IMR-90 (cell line): Measurements from ENCODE around the gene ZNF217. TPM values are rescaled to one million over a fixed set of nuclear protein-coding genes. Genes with fewer than 3 reads are reported as not detected.

Source experiments
- ATAC-seq: fragments of 200-7000 bp; cut with Tn5 transposase; 2 replicates; pipeline ENCODE4 v1.9.1; 2020; ENCODE audit warnings: low read depth, mild to moderate bottlenecking, moderate library complexity
- BruUV-seq: library from RNA; stranded (reverse); fragments of 400-500 nt; replicated peaks from 2 replicates; lab custom pipeline; 2021; lab: Mats Ljungman, UMichigan
- CTCF ChIA-PET: fragments of 300-600 bp; formaldehyde crosslinking; extraction: SDS; loops from one replicate; lab custom pipeline; 2021; ENCODE audit warnings: antibody characterized with exemption; lab: Yijun Ruan, JAX
- POLR2A ChIA-PET: fragments of 300-600 bp; sonication (Branson Sonifier 250); formaldehyde crosslinking; loops from one replicate; lab custom pipeline; 2022; ENCODE audit warnings: antibody characterized with exemption; ENCODE audit not compliant: unreplicated experiment; lab: Charles Lee
- DNase-seq: peaks from one replicate; pipeline ENCODE4 v3.0.0; 2013
- H2AFZ ChIP-seq: replicated peaks from 2 replicates; pipeline ENCODE3; 2013; ENCODE audit warnings: low read length, mild to moderate bottlenecking; ENCODE audit not compliant: poor library complexity
- H2AK5ac ChIP-seq: 2 replicates; pipeline ENCODE4 v1.6.1; 2013; ENCODE audit warnings: low read depth, low read length, inconsistent platforms
- H2AK9ac ChIP-seq: replicated peaks from 2 replicates; pipeline ENCODE3; 2013; ENCODE audit warnings: mild to moderate bottlenecking, low read depth, low read length, moderate library complexity; ENCODE audit not compliant: poor library complexity
- H2BK120ac ChIP-seq: 2 replicates; pipeline ENCODE4 v1.6.1; 2013; ENCODE audit warnings: low read depth, low read length, inconsistent platforms
- H2BK15ac ChIP-seq: 3 replicates; pipeline ENCODE4 v1.6.1; 2013; ENCODE audit warnings: low read depth, low read length, inconsistent platforms
- H2BK20ac ChIP-seq: 2 replicates; pipeline ENCODE4 v1.6.1; 2013; ENCODE audit warnings: low read depth, mild to moderate bottlenecking, inconsistent platforms, low read length, moderate library complexity
- H2BK5ac ChIP-seq: 2 replicates; pipeline ENCODE4 v1.6.1; 2013; ENCODE audit warnings: mild to moderate bottlenecking, low read depth, low read length, inconsistent platforms; ENCODE audit not compliant: poor library complexity, severe bottlenecking
- H3K14ac ChIP-seq: replicated peaks from 2 replicates; pipeline ENCODE4 v1.6.1; 2013; ENCODE audit warnings: low read depth, low read length, inconsistent platforms
- H3K18ac ChIP-seq: 2 replicates; pipeline ENCODE4 v1.6.1; 2013; ENCODE audit warnings: low read depth, low read length, control low read depth
- H3K23ac ChIP-seq: 2 replicates; pipeline ENCODE4 v1.6.1; 2013; ENCODE audit warnings: low read depth, low read length, inconsistent platforms
- H3K27ac ChIP-seq: 2 replicates; pipeline ENCODE4 v1.5.1; 2013; ENCODE audit warnings: mild to moderate bottlenecking, control low read depth, low read length; ENCODE audit not compliant: insufficient read depth
- H3K27me3 ChIP-seq: 2 replicates; pipeline ENCODE4 v1.6.1; 2013; ENCODE audit warnings: low read length; ENCODE audit not compliant: control insufficient read depth, insufficient read depth
- H3K36me3 ChIP-seq: 2 replicates; pipeline ENCODE4 v1.6.1; 2013; ENCODE audit warnings: low read length, mixed read lengths; ENCODE audit not compliant: control insufficient read depth, insufficient read depth
- H3K4ac ChIP-seq: 2 replicates; pipeline ENCODE4 v1.6.1; 2013; ENCODE audit warnings: low read depth, low read length, inconsistent platforms
- H3K4me1 ChIP-seq: 2 replicates; pipeline ENCODE4 v1.6.1; 2013; ENCODE audit warnings: low read length, mixed read lengths; ENCODE audit not compliant: control insufficient read depth, insufficient read depth
- H3K4me2 ChIP-seq: 2 replicates; pipeline ENCODE4 v1.6.1; 2013; ENCODE audit warnings: low read depth, mild to moderate bottlenecking, control low read depth, low read length, moderate library complexity
- H3K4me3 ChIP-seq: 2 replicates; pipeline ENCODE4 v1.5.1; 2013; ENCODE audit warnings: low read depth, mild to moderate bottlenecking, control low read depth, low read length, moderate library complexity; ENCODE audit not compliant: insufficient read depth
- H3K56ac ChIP-seq: 2 replicates; pipeline ENCODE4 v1.6.1; 2013; ENCODE audit warnings: low read length, inconsistent platforms; ENCODE audit not compliant: insufficient read depth; ENCODE audit errors: extremely low read depth
- H3K79me1 ChIP-seq, 2 experiments: 2 replicates each; pipeline ENCODE4 v1.6.1; 2013; ENCODE audit warnings: low read length in 2 of 2, inconsistent platforms in 1 of 2, low read depth in 1 of 2
- H3K9ac ChIP-seq: 2 replicates; pipeline ENCODE4 v1.6.1; 2013; ENCODE audit warnings: low read depth, low read length, control low read depth
- H3K9me1 ChIP-seq: 2 replicates; pipeline ENCODE4 v1.6.1; 2013; ENCODE audit warnings: low read length, inconsistent platforms; ENCODE audit not compliant: insufficient read depth
- H3K9me3 ChIP-seq: 2 replicates; pipeline ENCODE4 v1.6.1; 2013; ENCODE audit warnings: low read length; ENCODE audit not compliant: control insufficient read depth, insufficient read depth
- H4K20me1 ChIP-seq: 2 replicates; pipeline ENCODE4 v1.6.1; 2013; ENCODE audit warnings: low read length, inconsistent platforms; ENCODE audit not compliant: insufficient read depth
- H4K5ac ChIP-seq: 2 replicates; pipeline ENCODE4 v1.6.1; 2013; ENCODE audit warnings: mild to moderate bottlenecking, low read depth, low read length, control low read depth
- H4K8ac ChIP-seq, 2 experiments: 2 replicates each; pipeline ENCODE4 v1.6.1; 2013; ENCODE audit warnings: low read depth in 2 of 2, low read length in 2 of 2, control low read depth in 1 of 2, inconsistent platforms in 1 of 2
- H4K91ac ChIP-seq: 2 replicates; pipeline ENCODE4 v1.6.1; 2013; ENCODE audit warnings: low read depth, low read length, inconsistent platforms; ENCODE audit not compliant: insufficient read depth
- BHLHE40 ChIP-seq: fragments of 150-350 bp; IDR thresholded peaks from 2 replicates; pipeline ENCODE4 v1.6.1; 2016; ENCODE audit warnings: mild to moderate bottlenecking, low read depth, low read length
- FOS ChIP-seq: fragments of 150-350 bp; IDR thresholded peaks from 2 replicates; pipeline ENCODE4 v1.6.1; 2016; ENCODE audit warnings: low read depth, low read length
- NFE2L2 ChIP-seq: fragments of 150-350 bp; IDR thresholded peaks from 2 replicates; pipeline ENCODE4 v1.6.1; 2016; ENCODE audit warnings: low read depth, mild to moderate bottlenecking, low read length
- RAD21 ChIP-seq: IDR thresholded peaks from 2 replicates; pipeline ENCODE4 v1.6.1; 2012; ENCODE audit warnings: low read length, improper control_type of control experiment
- RCOR1 ChIP-seq: IDR thresholded peaks from 2 replicates; pipeline ENCODE4 v1.6.1; 2012; ENCODE audit warnings: mild to moderate bottlenecking, low read length, improper control_type of control experiment; ENCODE audit not compliant: insufficient replicate concordance
- RFX5 ChIP-seq: IDR thresholded peaks from 2 replicates; pipeline ENCODE4 v1.8.0; 2012; ENCODE audit warnings: low read depth, mild to moderate bottlenecking, low read length, moderate library complexity
- WGBS, 2 experiments: methylation state at CpG; one replicate each; pipeline versions ENCODE4 v1.1.5 to v1.1.7; 2013; ENCODE audit warnings: missing lambda C conversion rate in 2 of 2; ENCODE audit not compliant: insufficient read length in 1 of 2; ENCODE audit errors: extremely low coverage in 2 of 2; 5-methylcytosine and 5-hydroxymethylcytosine counted together
- dilution Hi-C: fragments of 300-500 bp; cut with HindIII; formaldehyde crosslinking; loops from one replicate; pipeline ENCODE4 v1.14.3; 2018; ENCODE audit warnings: low sequenced_read_pairs; ENCODE audit not compliant: unreplicated experiment
- in situ Hi-C: fragments of 300-500 bp; cut with MboI; formaldehyde crosslinking; loops from 3 replicates; pipeline ENCODE4 v1.14.3; 2019; ENCODE audit warnings: low sequenced_read_pairs, inconsistent platforms, mixed read lengths
- intact Hi-C: fragments of 100-400 bp; cut with micrococcal nuclease; formaldehyde crosslinking; loops from 2 replicates; pipeline ENCODE4 v1.10.0; 2022
- polyA plus RNA-seq, 3 experiments: library from polyadenylated mRNA; depleted of rRNA; stranded (reverse); fragments of >200 nt; gene quantifications; 2 replicates each; pipeline ENCODE4 v1.2.3, GENCODE V29; 2012; ENCODE audit warnings: low replicate concordance in 1 of 3
- total RNA-seq: library from RNA; depleted of rRNA; stranded (reverse); fragments of >200 nt; gene quantifications from 2 replicates; pipeline ENCODE4 v1.2.3, GENCODE V29; 2012

Gene ZNF217
- total and polyA plus RNA-seq, 2 of the 4 experiments (the other 2 are of a cell fraction), result 9.1 to 27.8 TPM

- ATAC-seq (no peak), DNase-seq (no peak)
- POLR2A ChIA-PET, result no interaction called here
- no TSS peak for BruUV-seq
- Histone ChIP-seq H3K23ac (no peak overlapping the region), H4K20me1 (no peaks in the 10 kb centered on the region), H3K36me3 (no peaks in the 10 kb centered on the region), H3K27me3 (peaks cover 2% of the 10 kb centered on the region), H2BK15ac (no peak overlapping the region), H3K9me3 (no peaks in the 10 kb centered on the region), H4K5ac (no peak overlapping the region), H2AFZ (no peak overlapping the region), H4K91ac (no peak overlapping the region), H3K4me1 (no peaks in the 10 kb centered on the region), H2AK5ac (no peak overlapping the region), H3K4me2 (no peak overlapping the region), H2AK9ac (no peak overlapping the region), H3K27ac (no peak overlapping the region), H3K9ac (no peak overlapping the region), H2BK120ac (no peak overlapping the region), H3K4me3 (no peak overlapping the region), H3K9me1 (no peaks in the 10 kb centered on the region), H3K56ac (no peak overlapping the region), H2BK20ac (no peak overlapping the region), H3K14ac (no peak overlapping the region), H3K4ac (no peak overlapping the region), H3K79me1 (no peaks in the 10 kb centered on the region), H3K18ac (no peak overlapping the region), H2BK5ac (no peak overlapping the region), H4K8ac (no peak overlapping the region)
- no CpG with 5 or more reads among the region's 4 CpGs for WGBS, 2 experiments
- dilution Hi-C loops (no loop called here), in situ Hi-C loops (no loop called here), intact Hi-C loops (no loop called here)
- CTCF ChIA-PET, result no interaction called here
- TF ChIP-seq FOS, result no peak
- no peak for TF ChIP-seq BHLHE40
- TF ChIP-seq RFX5, result no peak
- no peak for TF ChIP-seq RAD21
- no peak for TF ChIP-seq RCOR1
- TF ChIP-seq NFE2L2, result no peak
These were observed 57.8 kb downstream of the ZNF217 start for GRCh38 chr20:53535878-53536277.
